Bronchial epithelial cell (primary cell): ENCODE measurements around the gene CFL2. TPM values are rescaled to one million over a fixed set of nuclear protein-coding genes. Genes with fewer than 3 reads are reported as not detected.
"Not testable (repeated sequence)": the region's sequence is repeated elsewhere in the genome, so short reads cannot be mapped to it uniquely, and the experiment has no call there.

Source experiments
- DNase-seq: peaks from one replicate; pipeline ENCODE4 v3.0.0-alpha.2; 2010; ENCODE audit warnings: low read depth
- FAIRE-seq: peaks from 2 replicates; lab custom pipeline; 2011; peaks lifted over from hg19 to GRCh38; lab: Jason Lieb, UNC
- H3K27me3 ChIP-seq: 2 replicates; pipeline ENCODE4 v1.5.1; 2011; ENCODE audit warnings: low read length; ENCODE audit not compliant: control insufficient read depth, insufficient read depth
- H3K36me3 ChIP-seq: 2 replicates; pipeline ENCODE4 v1.5.1; 2011; ENCODE audit warnings: low read length; ENCODE audit not compliant: control insufficient read depth, insufficient read depth
- H3K4me3 ChIP-seq: 2 replicates; pipeline ENCODE4 v1.5.1; 2011; ENCODE audit warnings: mild to moderate bottlenecking, low read depth, low read length, control low read depth
- CTCF ChIP-seq: IDR thresholded peaks from 2 replicates; pipeline ENCODE4 v1.5.1; 2011; ENCODE audit warnings: mild to moderate bottlenecking, moderate library complexity, low read length, control low read depth, inconsistent platforms; ENCODE audit not compliant: insufficient read depth, severe bottlenecking
- total RNA-seq: library from RNA; depleted of rRNA; stranded (reverse); fragments of >200 nt; gene quantifications from 2 replicates; pipeline ENCODE4 v1.2.1, GENCODE V29; 2014

Gene CFL2
- total RNA-seq, 1 donor from 2014 or later: 17.9 TPM

DNA sequence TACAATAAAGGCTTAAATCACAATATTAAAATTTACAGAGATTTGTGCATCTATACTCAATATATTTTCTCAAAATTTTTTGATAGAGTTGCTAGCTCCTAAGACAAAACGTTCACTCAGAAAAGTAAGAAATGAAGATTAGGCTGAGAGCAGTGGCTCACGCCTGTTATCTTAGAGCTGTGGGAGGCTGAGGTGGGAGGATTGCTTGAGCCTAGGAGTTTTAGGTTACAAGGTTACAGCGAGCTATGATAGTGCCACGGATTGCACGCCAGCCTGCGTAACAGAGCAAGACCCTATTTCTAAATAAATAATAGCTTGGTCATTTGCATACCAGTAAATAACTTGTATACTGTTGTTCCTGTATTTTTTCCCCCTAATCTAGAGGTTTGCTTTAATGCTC lies 35.0 kb upstream of the CFL2 start:
- FAIRE-seq (no peak), DNase-seq (no peak)
- TF ChIP-seq CTCF: no peak
- Histone ChIP-seq H3K27me3 (no peaks in the 10 kb centered on the region), H3K36me3 (no peaks in the 10 kb centered on the region), H3K4me3 (no peak overlapping the region)

DNA sequence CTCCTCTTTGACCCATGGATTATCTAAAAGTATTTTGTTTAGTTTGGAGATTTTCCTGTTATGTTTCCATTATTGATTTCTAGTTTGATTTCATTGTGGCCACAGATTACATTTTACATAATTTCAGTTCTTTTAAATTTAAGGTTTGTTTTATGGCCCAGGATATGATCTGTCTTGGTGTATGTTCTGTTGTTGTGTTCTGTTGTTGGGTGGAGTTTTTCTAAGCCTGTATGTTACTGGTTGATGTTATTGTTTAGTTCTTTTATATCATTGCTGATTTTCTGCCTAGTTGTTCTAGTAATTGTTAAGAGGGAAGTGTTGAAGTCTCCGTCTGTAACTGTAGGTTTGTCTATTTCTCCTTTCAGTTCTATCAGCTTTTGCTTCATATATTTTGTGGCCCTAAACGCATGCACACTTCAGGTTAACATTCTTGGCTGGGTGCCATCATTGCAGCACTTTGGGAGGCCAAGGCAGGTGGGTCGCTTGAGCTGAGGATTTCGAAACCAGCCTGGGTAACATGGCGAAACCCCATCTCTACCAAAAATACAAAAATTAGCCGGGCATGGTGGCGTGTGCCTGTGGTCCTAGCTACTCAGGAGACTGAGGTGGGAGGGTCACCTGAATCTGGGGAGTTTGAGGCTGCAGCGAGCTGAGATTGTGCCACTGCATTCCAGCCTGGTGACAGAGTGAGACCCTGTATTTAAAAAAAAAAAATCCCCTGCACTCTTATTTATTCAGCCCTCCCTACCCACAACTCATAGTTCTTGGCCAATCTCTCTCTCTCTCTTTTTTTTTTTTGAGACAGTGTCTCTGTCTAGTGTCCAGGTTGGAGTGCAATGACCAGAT lies 28.1 kb upstream of the CFL2 start:
- no peak for FAIRE-seq
- TF ChIP-seq CTCF: no peak

GRCh38 chr14:34741840-34742239 lies 27.4 kb upstream of the CFL2 start:
- FAIRE-seq (no peak), DNase-seq (no peak)
- Histone ChIP-seq H3K27me3 (no peaks in the 10 kb centered on the region), H3K36me3 (no peaks in the 10 kb centered on the region), H3K4me3 (no peak overlapping the region)
- no peak for TF ChIP-seq CTCF

More for the DNA sequence above, 28.1 kb upstream of the CFL2 start:
- no peak overlapping the region for H3K4me3 ChIP-seq
- no peaks in the 10 kb centered on the region for H3K36me3 ChIP-seq
- H3K27me3 ChIP-seq: no peaks in the 10 kb centered on the region
- DNase-seq: no peak

GRCh38 chr14:34740139-34740538 lies 25.7 kb upstream of the CFL2 start:
- not testable (repeated sequence) for DNase-seq, FAIRE-seq, H3K27me3 ChIP-seq, H3K4me3 ChIP-seq, H3K36me3 ChIP-seq

DNA sequence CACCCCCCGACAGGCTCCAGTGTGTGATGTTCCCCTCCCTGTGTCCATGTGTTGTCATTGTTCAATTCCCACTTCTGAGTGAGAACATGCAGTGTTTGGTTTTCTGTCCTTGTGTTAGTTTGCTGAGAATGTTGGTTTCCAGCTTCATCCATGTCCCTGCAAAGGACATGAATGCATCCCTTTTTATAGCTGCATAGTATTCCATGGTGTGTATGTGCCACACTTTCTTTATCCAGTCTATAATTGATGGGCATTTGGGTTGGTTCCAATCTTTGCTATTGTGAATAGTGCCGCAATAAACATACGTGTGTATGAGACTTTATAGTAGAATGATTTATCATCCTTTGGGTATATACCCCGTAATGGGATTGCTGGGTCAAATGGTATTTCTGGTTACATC lies 22.7 kb upstream of the CFL2 start:
- not testable (repeated sequence) for H3K36me3 ChIP-seq, DNase-seq, FAIRE-seq

GRCh38 chr14:34733245-34733644 lies 18.9 kb upstream of the CFL2 start:
- FAIRE-seq: no peak
- H3K4me3 ChIP-seq: no peak overlapping the region
- peak; percentile 72 for DNase-seq
- H3K36me3 ChIP-seq: no peaks in the 10 kb centered on the region
- no peak for TF ChIP-seq CTCF
- H3K27me3 ChIP-seq: no peaks in the 10 kb centered on the region

More for the DNA sequence above, 22.7 kb upstream of the CFL2 start:
- H3K27me3 ChIP-seq, H3K4me3 ChIP-seq: not testable (repeated sequence)
